Natural killer cell treated with Interleukin-12 subunit alpha and Interleukin-12 subunit beta and Interleukin-15 and Interleukin-18, amount 100 ng/mL, for 72 hours (primary cell): ENCODE measurements around the gene APBB2. TPM values are rescaled to one million over a fixed set of nuclear protein-coding genes. Genes with fewer than 3 reads are reported as not detected.
"Not testable (repeated sequence)": the region's sequence is repeated elsewhere in the genome, so short reads cannot be mapped to it uniquely, and the experiment has no call there.

Source experiments
- ATAC-seq, 2 donors: fragments of 150-1000 bp; cut with Tn5 transposase in 1 of 2; sonication (Bioruptor Pico), chemical (Tn5 transposase) in 1 of 2; 2 replicates each; pipeline ENCODE4 v1.10.0; 2021
- DNase-seq: peaks from one replicate; pipeline ENCODE4 v3.0.0; 2022; ENCODE audit warnings: low spot score
- H3K27ac Mint-ChIP-seq, 2 donors: 1 replicate in 1 of 2; 2 replicates in 1 of 2; pipeline ENCODE4 v1.8.0; 2022; ENCODE audit warnings: mixed read lengths in 2 of 2, mild to moderate bottlenecking in 1 of 2, moderate library complexity in 1 of 2
- H3K27me3 Mint-ChIP-seq, 2 donors: 1 replicate in 1 of 2; 2 replicates in 1 of 2; pipeline ENCODE4 v1.8.0; 2022; ENCODE audit warnings: mixed read lengths in 2 of 2
- H3K36me3 Mint-ChIP-seq: one replicate; pipeline ENCODE4 v1.8.0; 2022; ENCODE audit warnings: mixed read lengths
- H3K4me1 Mint-ChIP-seq, 2 donors: 1 replicate in 1 of 2; 2 replicates in 1 of 2; pipeline ENCODE4 v1.8.0; 2022; ENCODE audit warnings: low read depth in 2 of 2, mixed read lengths in 2 of 2, mild to moderate bottlenecking in 1 of 2
- H3K4me3 Mint-ChIP-seq: one replicate; pipeline ENCODE4 v1.8.0; 2022; ENCODE audit warnings: mixed read lengths
- H3K9me3 Mint-ChIP-seq: 2 replicates; pipeline ENCODE4 v1.8.0; 2022; ENCODE audit warnings: mixed read lengths
- total RNA-seq, 2 donors: library from RNA; stranded (reverse); gene quantifications; one replicate each; pipeline ENCODE4 v1.2.3, GENCODE V29; 2022

The APBB2 gene
- total RNA-seq, 2 donors from 2014 or later, result 18.7 to 31.9 TPM

GRCh38 chr4:40993296-40993693, 221.0 kb downstream of the APBB2 start:
- not testable (repeated sequence) for H3K9me3 Mint-ChIP-seq, DNase-seq, ATAC-seq, H3K36me3 Mint-ChIP-seq, H3K4me1 Mint-ChIP-seq
- Mint-ChIP-seq H3K27ac (peak overlapping the region in 1 of 2 donors; percentile 50), H3K4me3 (peak overlapping the region; percentile 24), H3K27me3 (peaks cover 0 to 13% of the 10 kb centered on the region in 2 donors)

GRCh38 chr4:40992472-40993295, 221.7 kb downstream of the APBB2 start:
- ATAC-seq (peak; percentile 83 to 86), DNase-seq (peak; percentile 61)
- peak overlapping the region; percentile 24 for H3K4me3 Mint-ChIP-seq
- peaks cover 0 to 13% of the 10 kb centered on the region in 2 donors for H3K27me3 Mint-ChIP-seq
- peaks cover 6 to 7% of the 10 kb centered on the region in 2 donors for H3K4me1 Mint-ChIP-seq
- H3K36me3 Mint-ChIP-seq, result peaks cover 5% of the 10 kb centered on the region
- no peaks in the 10 kb centered on the region for H3K9me3 Mint-ChIP-seq
- peak overlapping the region in 1 of 2 donors; percentile 50 for H3K27ac Mint-ChIP-seq

- Mint-ChIP-seq H3K27ac (peak overlapping the region in 1 of 2 donors; percentile 52), H3K27me3 (peaks cover 0 to 7% of the 10 kb centered on the region in 2 donors), H3K9me3 (no peaks in the 10 kb centered on the region), H3K4me1 (peaks cover 6 to 7% of the 10 kb centered on the region in 2 donors), H3K36me3 (peaks cover under 1% of the 10 kb centered on the region), H3K4me3 (no peak overlapping the region)
- DNase-seq (no peak), ATAC-seq (no peak)
These were observed 222.4 kb downstream of the APBB2 start for GRCh38 chr4:40991908-40992307.

- H3K9me3 Mint-ChIP-seq, result no peaks in the 10 kb centered on the region
- no peak for ATAC-seq
- no peak overlapping the region for H3K4me3 Mint-ChIP-seq
- no peaks in the 10 kb centered on the region for H3K36me3 Mint-ChIP-seq
- H3K4me1 Mint-ChIP-seq, result peaks cover 6 to 7% of the 10 kb centered on the region in 2 donors
- no peak for DNase-seq
- no peaks in the 10 kb centered on the region for H3K27me3 Mint-ChIP-seq
- H3K27ac Mint-ChIP-seq, result no peak overlapping the region
These were observed 223.5 kb downstream of the APBB2 start for GRCh38 chr4:40990899-40991265.

- ATAC-seq (peak; percentile 52 to 59), DNase-seq (no peak)
- H3K27ac Mint-ChIP-seq, result no peak overlapping the region
- H3K27me3 Mint-ChIP-seq, result no peaks in the 10 kb centered on the region
- no peak overlapping the region for H3K4me3 Mint-ChIP-seq
- no peaks in the 10 kb centered on the region for H3K36me3 Mint-ChIP-seq
- peaks cover 6 to 7% of the 10 kb centered on the region in 2 donors for H3K4me1 Mint-ChIP-seq
- H3K9me3 Mint-ChIP-seq, result no peaks in the 10 kb centered on the region
These were observed 224.0 kb downstream of the APBB2 start for GRCh38 chr4:40990236-40990898.

GRCh38 chr4:40987151-40987550, 227.2 kb downstream of the APBB2 start:
- Mint-ChIP-seq H3K27me3 (no peaks in the 10 kb centered on the region), H3K4me3 (no peak overlapping the region), H3K9me3 (no peaks in the 10 kb centered on the region), H3K27ac (no peak overlapping the region), H3K4me1 (peaks cover 0 to 2% of the 10 kb centered on the region in 2 donors), H3K36me3 (no peaks in the 10 kb centered on the region)
- ATAC-seq (no peak), DNase-seq (no peak)

- DNase-seq (no peak), ATAC-seq (no peak)
- H3K27me3 Mint-ChIP-seq, result no peaks in the 10 kb centered on the region
- H3K4me3 Mint-ChIP-seq, result no peak overlapping the region
- no peak overlapping the region for H3K27ac Mint-ChIP-seq
- no peaks in the 10 kb centered on the region for H3K9me3 Mint-ChIP-seq
- H3K36me3 Mint-ChIP-seq, result no peaks in the 10 kb centered on the region
- H3K4me1 Mint-ChIP-seq, result no peaks in the 10 kb centered on the region
These were observed 228.0 kb downstream of the APBB2 start for GRCh38 chr4:40986375-40986774.

GRCh38 chr4:40984051-40984450, 230.3 kb downstream of the APBB2 start:
- H3K9me3 Mint-ChIP-seq, result no peaks in the 10 kb centered on the region
- DNase-seq (no peak), ATAC-seq (no peak)
- H3K4me3 Mint-ChIP-seq, result no peak overlapping the region
- no peaks in the 10 kb centered on the region for H3K27me3 Mint-ChIP-seq
- H3K36me3 Mint-ChIP-seq, result no peaks in the 10 kb centered on the region
- no peak overlapping the region for H3K27ac Mint-ChIP-seq
- H3K4me1 Mint-ChIP-seq, result no peaks in the 10 kb centered on the region

- Mint-ChIP-seq H3K27ac (no peak overlapping the region), H3K9me3 (no peaks in the 10 kb centered on the region), H3K36me3 (no peaks in the 10 kb centered on the region), H3K27me3 (peaks cover 0 to 6% of the 10 kb centered on the region in 2 donors), H3K4me3 (no peak overlapping the region), H3K4me1 (no peaks in the 10 kb centered on the region)
- ATAC-seq (no peak), DNase-seq (no peak)
These were observed 233.9 kb downstream of the APBB2 start for GRCh38 chr4:40980318-40980883.

GRCh38 chr4:40978548-40978947, 235.8 kb downstream of the APBB2 start:
- Mint-ChIP-seq H3K9me3 (no peaks in the 10 kb centered on the region), H3K27me3 (peaks cover 0 to 14% of the 10 kb centered on the region in 2 donors), H3K36me3 (no peaks in the 10 kb centered on the region), H3K27ac (no peak overlapping the region), H3K4me3 (no peak overlapping the region), H3K4me1 (no peaks in the 10 kb centered on the region)
- no peak for DNase-seq
- no peak for ATAC-seq

- Mint-ChIP-seq H3K27me3 (peaks cover 0 to 14% of the 10 kb centered on the region in 2 donors), H3K9me3 (no peaks in the 10 kb centered on the region), H3K4me1 (no peaks in the 10 kb centered on the region), H3K36me3 (no peaks in the 10 kb centered on the region), H3K4me3 (no peak overlapping the region), H3K27ac (no peak overlapping the region)
- DNase-seq, result no peak
- ATAC-seq, result no peak
These were observed 238.0 kb downstream of the APBB2 start for GRCh38 chr4:40976343-40976742.

- H3K9me3 Mint-ChIP-seq, result no peaks in the 10 kb centered on the region
- H3K27ac Mint-ChIP-seq, result no peak overlapping the region
- H3K27me3 Mint-ChIP-seq, result peaks cover 3 to 22% of the 10 kb centered on the region in 2 donors
- DNase-seq (no peak), ATAC-seq (no peak)
- H3K4me1 Mint-ChIP-seq, result peaks cover 0 to 3% of the 10 kb centered on the region in 2 donors
- no peak overlapping the region for H3K4me3 Mint-ChIP-seq
- no peaks in the 10 kb centered on the region for H3K36me3 Mint-ChIP-seq
These were observed 241.6 kb downstream of the APBB2 start for GRCh38 chr4:40972722-40973121.

GRCh38 chr4:40971338-40971737, 243.0 kb downstream of the APBB2 start:
- H3K27ac Mint-ChIP-seq, result no peak overlapping the region
- H3K9me3 Mint-ChIP-seq, result no peaks in the 10 kb centered on the region
- H3K27me3 Mint-ChIP-seq, result peaks cover 3 to 22% of the 10 kb centered on the region in 2 donors
- ATAC-seq (no peak), DNase-seq (no peak)
- H3K36me3 Mint-ChIP-seq, result no peaks in the 10 kb centered on the region
- peaks cover 0 to 3% of the 10 kb centered on the region in 2 donors for H3K4me1 Mint-ChIP-seq
- no peak overlapping the region for H3K4me3 Mint-ChIP-seq

GRCh38 chr4:40969501-40969900, 244.8 kb downstream of the APBB2 start:
- DNase-seq (no peak), ATAC-seq (no peak)
- Mint-ChIP-seq H3K36me3 (no peaks in the 10 kb centered on the region), H3K4me1 (peaks cover 0 to 3% of the 10 kb centered on the region in 2 donors), H3K9me3 (no peaks in the 10 kb centered on the region), H3K4me3 (no peak overlapping the region), H3K27me3 (peaks cover 3 to 7% of the 10 kb centered on the region in 2 donors), H3K27ac (no peak overlapping the region)
